T47D (cell line): Measurements from ENCODE around the gene PDE9A.

Source experiments
- DNase-seq, 2 experiments: peaks; one replicate each; pipeline versions ENCODE4 v3.0.0 to v3.0.0-alpha.2; 2011 to 2012; ENCODE audit warnings: low read depth in 1 of 2, low spot score in 1 of 2
- JUND ChIP-seq: IDR thresholded peaks from 2 replicates; pipeline ENCODE4 v1.6.1; 2012; ENCODE audit warnings: low read depth
- in situ Hi-C: cut with HindIII; loops from 2 replicates; pipeline ENCODE4 v1.10.0; 2016; ENCODE audit warnings: low sequenced_read_pairs, low pct_unique_long_range_greater_than_20kb

The PDE9A gene

DNA sequence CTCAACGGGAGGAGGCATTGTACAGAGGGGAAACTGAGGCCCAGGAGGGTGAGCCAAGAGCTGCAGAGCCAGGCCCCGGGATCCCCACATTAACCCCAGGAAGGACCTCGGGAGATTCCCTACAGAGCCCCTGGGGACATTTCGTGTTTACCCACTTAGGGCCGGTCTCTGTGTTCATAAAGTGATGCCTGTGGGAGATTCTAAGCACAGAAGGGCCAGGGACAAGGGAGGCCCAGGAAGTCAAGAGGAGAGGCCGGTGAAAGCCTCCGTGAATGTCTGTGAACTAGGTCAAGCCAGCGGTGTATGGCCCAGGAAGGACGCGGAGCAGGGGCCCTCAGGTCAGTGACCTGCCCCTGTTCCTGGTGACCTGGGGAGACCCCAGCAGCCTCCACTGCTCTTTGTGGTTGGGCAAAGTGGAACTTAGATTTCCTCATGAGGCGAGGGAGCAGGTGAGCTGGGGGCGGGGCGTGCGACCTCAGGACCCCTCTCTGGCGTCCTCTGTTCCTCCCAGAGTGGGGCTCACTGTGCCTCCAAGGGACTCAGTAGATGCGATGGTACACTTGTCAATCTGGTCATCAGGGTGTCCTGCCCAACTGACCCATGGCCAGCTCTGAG lies 34.9 kb downstream of the PDE9A start:
- TF ChIP-seq JUND: no peak
- in situ Hi-C loops: no loop called here

DNA sequence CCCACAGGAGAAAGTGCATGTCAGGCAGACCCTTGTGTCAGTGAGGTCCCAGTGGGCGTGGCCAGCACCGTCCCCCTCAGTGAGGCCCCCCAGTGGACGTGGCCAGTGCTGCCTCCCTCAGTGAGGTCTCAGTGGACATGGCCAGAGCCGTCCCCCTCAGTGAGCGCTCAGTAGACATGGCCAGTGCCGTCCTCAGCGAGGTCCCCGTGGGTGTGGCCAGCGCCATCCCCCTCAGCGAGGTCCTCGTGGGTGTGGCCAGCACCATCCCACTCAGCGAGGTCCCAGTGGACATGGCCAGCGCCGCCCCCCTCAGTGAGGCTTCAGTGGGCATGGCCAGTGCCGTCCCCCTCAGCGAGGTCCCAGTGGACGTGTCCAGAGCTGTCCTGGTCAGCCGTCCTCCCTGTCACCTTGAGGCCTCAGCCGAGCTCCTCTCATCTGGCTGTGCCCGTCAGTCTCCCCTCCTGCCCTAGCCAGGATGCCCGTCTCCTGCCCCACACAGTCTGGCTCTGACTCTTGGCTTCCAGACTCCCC lies 35.5 kb downstream of the PDE9A start:
- in situ Hi-C loops: no loop called here
- no peak for DNase-seq
- no peak for TF ChIP-seq JUND

More for the DNA sequence above, 34.9 kb downstream of the PDE9A start:
- no peak for DNase-seq

DNA sequence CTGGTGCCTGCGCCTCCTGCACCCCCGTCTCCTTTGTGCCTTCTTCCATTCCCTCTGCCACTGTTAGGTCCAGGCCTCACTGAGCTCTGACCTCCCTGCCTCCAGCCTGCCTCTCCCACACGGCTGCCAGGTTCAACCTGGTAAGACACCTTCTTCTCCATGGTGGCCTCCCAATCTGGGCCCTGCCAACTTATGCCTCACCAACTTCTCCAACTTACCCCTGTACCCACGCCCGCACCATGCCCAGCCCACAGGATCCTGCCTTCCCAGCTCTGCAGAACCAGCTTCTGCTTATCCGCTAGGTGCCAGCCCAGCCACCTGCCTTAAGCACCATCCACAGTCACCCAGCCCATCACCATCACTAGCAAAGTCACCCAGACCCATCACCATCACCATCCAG lies 37.2 kb downstream of the PDE9A start:
- in situ Hi-C loops: no loop called here
- DNase-seq: no peak
- TF ChIP-seq JUND: no peak

- TF ChIP-seq JUND: no peak
- in situ Hi-C loops: no loop called here
- no peak for DNase-seq
These were observed 38.6 kb downstream of the PDE9A start for GRCh38 chr21:42691901-42692559.

- DNase-seq: no peak
- in situ Hi-C loops: no loop called here
- no peak for TF ChIP-seq JUND
These were observed 39.3 kb downstream of the PDE9A start for GRCh38 chr21:42692688-42693087.

- DNase-seq: no peak
- TF ChIP-seq JUND: no peak
These were observed 41.6 kb downstream of the PDE9A start for GRCh38 chr21:42694751-42695696.

GRCh38 chr21:42695697-42696380 lies 42.4 kb downstream of the PDE9A start:
- TF ChIP-seq JUND: no peak
- in situ Hi-C loops: no loop called here
- no peak for DNase-seq

More at GRCh38 chr21:42694751-42695696, 41.6 kb downstream of the PDE9A start:
- in situ Hi-C loops: no loop called here

DNA sequence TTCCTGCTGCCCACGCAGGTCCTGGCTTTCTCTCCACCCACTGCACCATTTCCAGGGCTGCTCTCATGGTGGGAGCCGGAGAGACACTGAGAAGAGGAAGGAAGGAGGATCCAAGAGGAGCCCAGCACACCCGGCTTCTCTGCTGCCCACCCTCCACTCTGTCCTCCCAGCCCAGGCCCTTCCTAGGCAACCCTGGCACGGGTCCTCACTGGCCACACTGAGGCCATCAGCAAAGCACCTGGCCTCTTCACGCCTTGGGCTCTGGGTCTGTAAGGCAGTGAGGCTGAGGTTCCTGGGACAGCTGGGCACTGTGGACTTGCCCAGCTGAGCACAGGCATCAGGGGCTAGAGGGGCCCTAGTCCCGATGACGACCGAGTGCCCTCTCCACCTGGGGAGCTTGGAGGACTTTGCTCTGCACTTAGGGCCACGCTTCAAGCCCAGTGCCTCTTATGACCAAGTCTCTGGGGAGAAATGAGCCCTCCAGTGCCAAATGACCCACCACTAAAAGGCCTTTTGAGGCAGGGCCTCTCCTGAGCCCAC lies 43.1 kb downstream of the PDE9A start:
- in situ Hi-C loops: no loop called here
- no peak for DNase-seq
- TF ChIP-seq JUND: no peak

DNA sequence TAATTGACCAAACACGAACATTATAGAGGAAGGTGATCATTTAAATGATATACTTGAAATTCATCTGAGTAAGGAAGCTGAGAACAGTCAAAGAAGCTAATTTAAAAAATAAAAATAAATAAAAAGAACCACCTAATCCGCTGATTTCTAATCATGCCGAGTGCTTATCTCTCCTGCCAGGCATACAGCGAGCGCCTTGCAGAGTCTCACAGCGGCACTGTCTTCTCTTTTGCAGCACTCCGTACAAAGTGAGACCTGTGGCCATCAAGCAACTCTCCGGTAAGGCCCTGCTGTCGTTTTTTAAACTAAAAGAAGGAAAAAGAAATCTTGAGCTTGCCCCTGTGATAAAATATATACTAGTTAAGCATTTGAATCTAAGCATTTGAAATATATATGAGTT lies 45.3 kb downstream of the PDE9A start:
- in situ Hi-C loops: no loop called here

DNA sequence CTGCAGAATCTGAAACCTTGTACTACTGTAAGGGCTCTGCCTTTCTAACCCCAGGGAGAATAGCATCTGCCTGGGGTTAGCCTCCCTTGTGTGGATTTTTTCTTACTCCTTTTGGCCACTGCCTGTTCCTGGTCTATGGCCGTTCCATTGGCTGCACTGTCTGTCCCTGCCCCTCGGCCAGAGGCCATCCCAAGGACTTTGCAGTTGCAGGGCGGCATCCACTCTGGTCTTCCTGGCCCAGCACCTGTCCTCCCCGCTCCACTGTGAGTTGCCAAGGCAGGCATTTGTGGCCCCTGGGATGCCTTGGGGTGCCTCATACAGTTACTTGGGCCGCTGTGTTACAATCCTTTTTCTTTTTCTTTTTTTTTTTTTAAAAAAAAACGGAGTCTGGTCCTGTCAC lies 45.8 kb downstream of the PDE9A start:
- no peak for DNase-seq
- in situ Hi-C loops: no loop called here
- TF ChIP-seq JUND: no peak

More for the DNA sequence above, 45.3 kb downstream of the PDE9A start:
- no peak for TF ChIP-seq JUND
- no peak for DNase-seq

DNA sequence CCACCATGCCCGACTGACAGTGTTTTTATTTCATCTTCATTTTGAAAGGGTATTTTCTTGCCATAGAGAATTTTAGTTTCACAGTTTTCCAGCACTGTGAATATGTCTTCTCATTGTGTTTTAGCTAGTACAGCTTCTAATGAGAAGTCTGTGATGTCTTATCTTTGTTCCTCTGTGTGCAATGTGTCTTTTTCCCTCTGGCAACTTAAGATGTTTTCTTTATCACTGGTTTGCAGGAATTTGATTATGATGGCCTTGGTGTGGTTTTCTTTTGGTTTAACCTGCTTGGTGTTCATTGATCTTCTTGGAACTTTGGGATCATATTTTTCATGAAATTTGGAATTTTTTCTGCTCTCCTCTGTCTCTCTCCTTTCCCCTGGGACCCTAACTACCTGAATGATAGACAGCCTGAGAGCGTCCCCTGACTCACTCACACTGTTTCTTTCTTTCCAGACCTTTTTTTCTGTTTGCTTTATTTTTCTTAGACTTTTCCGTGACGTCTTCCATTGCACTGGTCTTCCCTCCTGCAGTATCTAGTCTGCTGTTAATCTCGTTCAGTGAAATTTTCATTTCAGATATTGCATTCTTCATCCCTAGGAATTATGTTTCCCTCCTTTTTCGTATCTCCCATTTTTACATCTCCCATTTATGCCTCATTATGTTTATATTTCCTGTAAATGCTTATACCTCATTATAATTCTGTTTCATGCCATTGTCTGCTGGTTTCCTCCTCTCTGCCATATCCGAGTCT lies 48.5 kb downstream of the PDE9A start:
- TF ChIP-seq JUND: no peak
- in situ Hi-C loops: no loop called here

More for the DNA sequence above, 48.5 kb downstream of the PDE9A start:
- no peak for DNase-seq
